Omental fat pad (tissue), 4 donors: ENCODE measurements around the gene PRKG2. TPM values are rescaled to one million over a fixed set of nuclear protein-coding genes. Genes with fewer than 3 reads are reported as not detected.
"Not testable (repeated sequence)": the region's sequence is repeated elsewhere in the genome, so short reads cannot be mapped to it uniquely, and the experiment has no call there.

Experiments
- ATAC-seq: fragments of 150-250 bp; one replicate; pipeline ENCODE4 v1.9.1; 2016; ENCODE audit warnings: mild to moderate bottlenecking, moderate library complexity; ENCODE audit not compliant: low FRiP score
- DNase-seq: peaks from one replicate; pipeline ENCODE4 v3.0.0-alpha.2; 2019; ENCODE audit warnings: low spot score
- total RNA-seq, 4 donors: library from RNA; depleted of rRNA; stranded (reverse); fragments of >200 nt; gene quantifications; one replicate each; pipeline ENCODE4 v1.1.0, GENCODE V29; 2016
- TF ChIP-seq, protein P1 (sequence below), 3 donors: fragments of 450-650 bp; IDR thresholded peaks; one replicate each; pipeline ENCODE4 v1.5.1; 2016 to 2017; ENCODE audit warnings: antibody characterized with exemption in 3 of 3, mild to moderate bottlenecking in 3 of 3, moderate library complexity in 2 of 3

PRKG2 gene
- total RNA-seq, 4 donors from 2014 or later = 0.13 to 1.2 (median 1.1) TPM; not detected in 1

DNA sequence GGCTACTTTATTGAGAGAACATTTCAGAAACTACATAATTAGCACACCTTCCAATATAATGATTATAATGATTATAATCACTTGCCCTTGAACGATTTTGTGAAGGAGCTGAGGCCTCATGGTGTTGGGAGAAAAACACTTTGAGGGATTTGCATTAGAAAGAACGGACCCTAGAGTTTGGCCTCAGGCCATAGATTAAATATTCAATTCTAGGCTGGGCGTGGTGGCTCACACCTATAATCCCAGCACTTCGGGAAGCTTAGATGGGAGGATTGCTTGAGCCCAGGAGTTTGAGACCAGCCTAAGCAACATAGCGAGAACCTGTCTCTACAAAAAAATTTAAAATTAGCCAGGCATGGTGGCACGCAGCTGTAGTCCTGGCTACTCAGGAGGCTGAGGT is 12.9 kb upstream of the PRKG2 start:
- ATAC-seq (no peak), DNase-seq (no peak)
- TF ChIP-seq, protein P1, sequence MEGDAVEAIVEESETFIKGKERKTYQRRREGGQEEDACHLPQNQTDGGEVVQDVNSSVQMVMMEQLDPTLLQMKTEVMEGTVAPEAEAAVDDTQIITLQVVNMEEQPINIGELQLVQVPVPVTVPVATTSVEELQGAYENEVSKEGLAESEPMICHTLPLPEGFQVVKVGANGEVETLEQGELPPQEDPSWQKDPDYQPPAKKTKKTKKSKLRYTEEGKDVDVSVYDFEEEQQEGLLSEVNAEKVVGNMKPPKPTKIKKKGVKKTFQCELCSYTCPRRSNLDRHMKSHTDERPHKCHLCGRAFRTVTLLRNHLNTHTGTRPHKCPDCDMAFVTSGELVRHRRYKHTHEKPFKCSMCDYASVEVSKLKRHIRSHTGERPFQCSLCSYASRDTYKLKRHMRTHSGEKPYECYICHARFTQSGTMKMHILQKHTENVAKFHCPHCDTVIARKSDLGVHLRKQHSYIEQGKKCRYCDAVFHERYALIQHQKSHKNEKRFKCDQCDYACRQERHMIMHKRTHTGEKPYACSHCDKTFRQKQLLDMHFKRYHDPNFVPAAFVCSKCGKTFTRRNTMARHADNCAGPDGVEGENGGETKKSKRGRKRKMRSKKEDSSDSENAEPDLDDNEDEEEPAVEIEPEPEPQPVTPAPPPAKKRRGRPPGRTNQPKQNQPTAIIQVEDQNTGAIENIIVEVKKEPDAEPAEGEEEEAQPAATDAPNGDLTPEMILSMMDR (IDR thresholded peaks at IDR 0.05) = no peak

DNA sequence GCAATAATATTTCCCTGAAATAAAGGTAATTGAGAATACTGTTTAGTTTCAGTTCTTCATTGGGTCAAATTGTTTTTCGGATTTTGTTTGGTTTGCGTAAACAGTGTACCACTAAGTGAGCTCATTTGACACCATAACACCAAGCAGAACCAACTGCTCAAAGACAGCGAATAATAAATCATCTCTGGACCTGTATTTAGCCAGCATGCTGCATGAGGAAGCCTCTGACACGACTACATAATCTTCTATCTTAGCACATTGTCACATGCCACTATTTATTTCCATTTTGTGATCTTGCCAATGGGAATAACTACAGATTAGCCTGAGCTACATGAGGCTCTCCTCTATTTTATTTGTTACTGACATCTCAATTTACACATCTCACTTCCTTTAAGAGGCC is 12.1 kb upstream of the PRKG2 start:
- ATAC-seq (no peak), DNase-seq (no peak)
- TF ChIP-seq, protein P1 (IDR thresholded peaks at IDR 0.05) = no peak

DNA sequence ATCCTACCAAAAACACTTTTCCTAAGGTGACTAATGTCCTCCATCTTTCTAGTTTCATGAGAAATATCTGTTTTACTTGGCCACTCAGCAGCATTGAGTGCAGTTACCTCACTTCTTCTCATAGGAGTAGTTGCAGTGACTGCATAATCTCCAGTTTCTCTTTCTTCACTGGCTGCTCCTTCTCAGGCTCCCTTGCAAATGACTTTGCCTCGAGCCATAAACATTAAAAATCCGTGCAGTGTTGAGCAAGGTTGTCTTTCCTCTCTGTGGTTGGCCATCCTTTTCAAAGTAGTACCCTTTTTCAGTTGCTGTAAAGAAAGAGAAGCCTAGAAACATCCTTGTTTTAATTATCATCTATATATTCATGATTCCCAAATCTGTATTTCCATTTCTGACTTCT is 10.2 kb upstream of the PRKG2 start:
- TF ChIP-seq, protein P1 (IDR thresholded peaks at IDR 0.05) = no peak
- DNase-seq (no peak), ATAC-seq (no peak)

DNA sequence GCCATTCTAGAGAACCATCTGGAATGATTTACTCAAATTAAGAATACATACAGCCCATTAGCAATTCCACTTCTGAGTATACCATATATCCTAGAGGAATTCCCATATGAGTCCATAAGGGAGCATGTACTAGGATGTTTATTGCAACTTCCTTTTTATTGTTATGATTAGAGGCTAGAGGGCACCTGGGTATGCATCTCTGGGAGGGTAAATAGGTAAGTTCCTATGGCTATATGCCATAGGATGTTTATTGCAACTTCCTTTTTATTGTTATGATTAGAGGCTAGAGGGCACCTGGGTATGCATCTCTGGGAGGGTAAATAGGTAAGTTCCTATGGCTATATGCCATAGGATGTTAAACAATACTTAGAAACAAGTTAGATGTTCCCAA is 7.1 kb upstream of the PRKG2 start:
- not testable (repeated sequence) for ATAC-seq, DNase-seq

DNA sequence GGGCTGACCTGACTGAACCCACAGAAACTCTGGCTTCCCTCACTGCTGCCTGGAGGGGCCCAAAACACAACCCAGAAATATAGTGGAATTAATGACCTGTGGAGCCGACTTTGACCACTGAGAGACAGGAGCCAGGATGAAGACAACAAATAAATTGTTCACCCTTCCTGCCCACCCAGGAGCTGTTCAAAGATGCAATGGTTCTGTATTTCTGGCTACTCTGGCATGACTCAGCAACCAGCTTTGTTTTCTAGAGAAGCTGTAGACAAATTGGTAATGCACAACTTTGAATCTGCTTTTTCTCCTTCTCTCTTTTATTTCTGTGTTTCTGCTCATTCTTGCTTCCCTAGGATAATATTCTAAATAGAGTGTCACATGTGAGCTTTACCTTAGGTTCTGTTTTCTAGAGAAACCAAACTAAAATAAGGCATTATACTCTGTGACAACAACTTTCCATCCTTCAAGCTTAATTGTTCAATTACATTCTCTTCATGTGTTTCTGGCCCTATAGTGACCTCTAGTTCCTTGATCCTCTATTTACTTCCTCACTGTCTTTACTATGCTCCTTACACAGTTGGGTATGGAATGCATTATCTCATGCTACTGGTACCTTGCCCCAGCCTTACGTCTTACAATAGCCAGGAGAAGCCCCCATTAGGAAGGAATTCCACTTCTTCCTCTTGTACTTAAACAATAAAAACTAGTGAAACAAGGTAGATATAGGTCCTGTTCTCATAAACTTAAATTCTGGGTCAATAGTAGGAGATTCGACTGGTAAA is 6.5 kb upstream of the PRKG2 start:
- TF ChIP-seq, protein P1 (IDR thresholded peaks at IDR 0.05) = no peak

DNA sequence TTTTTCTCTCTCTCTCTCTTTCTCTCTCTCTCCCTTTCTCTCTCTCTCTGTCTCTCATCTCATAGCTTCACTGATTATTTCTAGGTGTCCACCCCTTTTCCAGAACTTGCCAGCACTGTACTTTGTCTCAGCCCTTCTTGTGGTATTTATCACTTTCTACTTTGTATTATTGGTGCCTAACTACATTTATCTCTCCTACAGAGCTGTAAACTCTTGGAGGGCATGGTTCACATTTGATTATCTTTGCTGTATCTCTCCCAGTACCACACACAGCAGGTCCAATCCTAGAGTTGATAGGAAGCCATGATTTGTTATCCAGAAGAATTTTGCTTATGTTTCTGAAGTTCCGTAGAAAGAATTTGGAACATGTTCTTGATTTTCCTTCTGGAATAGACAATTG is 5.2 kb upstream of the PRKG2 start:
- DNase-seq = no peak
- TF ChIP-seq, protein P1 (IDR thresholded peaks at IDR 0.05) = no peak
- ATAC-seq = no peak

More for the DNA sequence above, 6.5 kb upstream of the PRKG2 start:
- ATAC-seq (no peak), DNase-seq (no peak)

DNA sequence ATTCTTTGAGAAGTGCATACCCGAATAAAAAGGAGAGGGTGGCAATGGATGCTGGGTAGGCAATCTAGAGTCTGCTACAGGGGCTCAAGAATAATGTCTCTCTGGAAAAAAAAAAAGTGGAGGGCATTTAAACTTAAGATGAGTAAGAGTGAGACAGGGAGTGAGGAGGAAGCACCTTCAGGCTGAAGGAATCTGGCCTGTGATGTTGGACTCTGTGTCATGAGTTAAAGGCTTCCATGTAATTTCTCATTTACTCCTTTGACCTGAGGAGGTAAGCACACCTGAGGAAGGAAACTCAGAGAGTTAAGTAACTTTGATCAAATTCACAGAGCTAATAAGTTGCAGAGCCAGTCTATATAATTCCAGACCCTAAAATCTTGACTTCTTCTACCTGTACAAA is 3.2 kb upstream of the PRKG2 start:
- TF ChIP-seq, protein P1 (IDR thresholded peaks at IDR 0.05) = no peak
- ATAC-seq (no peak), DNase-seq (no peak)
